HG03280 (cell line): ENCODE data around the gene CERK.

ENCODE experiments used
- ATAC-seq: cut with Tn5 transposase; IDR thresholded peaks from one replicate; pipeline ENCODE4 v1.9.1; 2021; ENCODE audit warnings: mild to moderate bottlenecking, moderate library complexity; ENCODE audit not compliant: unreplicated experiment

CERK gene

GRCh38 chr22:46664301-46664855, 73.7 kb downstream of the CERK start:
- ATAC-seq, result no peak

- no peak for ATAC-seq
These were observed 74.5 kb downstream of the CERK start for GRCh38 chr22:46663436-46664100.

GRCh38 chr22:46663001-46663400, 75.1 kb downstream of the CERK start:
- no peak for ATAC-seq

DNA sequence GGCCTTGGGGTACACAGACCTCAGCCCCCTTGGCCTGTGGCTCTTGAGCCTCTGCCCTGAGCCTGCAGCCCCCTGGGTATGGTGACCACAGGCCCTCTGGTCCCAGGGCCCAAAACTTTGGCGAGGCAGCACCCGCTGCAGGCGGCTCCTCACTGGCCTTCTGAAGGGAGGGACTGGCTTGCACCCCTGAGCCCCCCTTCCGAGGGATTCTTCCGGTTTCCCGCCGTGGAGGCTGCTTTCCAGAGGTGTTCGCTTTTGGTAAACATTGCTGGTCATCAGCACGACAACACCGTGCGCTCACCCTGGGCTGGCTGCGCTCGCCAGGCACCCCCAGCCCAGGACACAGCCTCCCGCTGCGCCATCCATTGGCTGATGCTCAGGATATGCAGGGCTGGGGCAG, 75.8 kb downstream of the CERK start:
- ATAC-seq, result no peak

DNA sequence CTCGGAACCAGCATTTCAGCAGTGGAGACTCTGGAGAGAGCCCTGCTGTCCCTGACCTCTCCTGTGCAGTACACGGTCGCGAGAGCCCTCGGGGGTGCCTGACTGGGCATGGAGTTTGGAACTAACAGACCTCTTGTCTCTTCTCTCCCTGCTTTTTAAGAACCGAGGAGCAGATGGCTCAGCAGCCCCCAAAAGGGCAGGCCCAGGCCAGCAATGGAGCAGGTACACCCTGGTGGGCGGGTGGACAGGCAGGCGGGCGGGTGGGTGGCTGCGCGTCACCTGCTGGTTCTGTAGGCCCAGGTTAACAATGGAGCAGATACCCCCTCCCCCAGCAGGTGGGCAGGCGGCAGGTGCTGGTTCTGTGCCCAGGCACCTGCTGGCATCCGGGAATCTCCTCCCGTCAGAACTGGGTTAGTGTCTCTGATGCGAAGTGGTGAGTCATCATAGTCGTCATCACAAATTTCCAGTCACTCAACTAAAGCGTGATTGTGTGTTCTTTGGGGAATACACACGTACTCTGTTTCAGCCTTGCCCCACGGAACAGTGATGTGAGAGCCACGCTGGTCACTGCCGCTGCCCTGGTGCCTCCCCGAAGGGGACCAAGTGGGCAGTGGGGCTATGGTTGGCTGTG, 76.7 kb downstream of the CERK start:
- ATAC-seq, result no peak

GRCh38 chr22:46660604-46661201, 77.3 kb downstream of the CERK start:
- ATAC-seq, result no peak

DNA sequence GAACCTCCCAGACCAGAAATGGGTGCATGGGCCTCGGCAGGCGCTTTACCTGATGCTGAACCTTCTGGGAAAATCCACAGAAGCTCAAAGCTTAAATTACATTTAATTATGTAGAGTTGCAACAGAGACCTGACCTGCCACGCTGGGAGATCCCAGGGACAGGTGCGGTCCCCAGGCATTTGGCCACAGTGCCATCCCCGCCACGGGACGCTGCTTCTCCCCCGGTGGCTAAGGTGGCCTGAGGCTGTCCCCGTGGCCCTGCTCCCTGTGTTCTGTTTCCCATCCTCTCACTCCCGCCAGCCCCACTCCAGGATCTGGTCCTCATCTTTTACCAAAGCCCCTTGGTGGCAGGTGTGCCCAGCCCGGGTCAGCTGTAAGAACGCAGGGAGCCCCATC, 78.3 kb downstream of the CERK start:
- ATAC-seq, result no peak

GRCh38 chr22:46659059-46659790, 78.8 kb downstream of the CERK start:
- no peak for ATAC-seq

DNA sequence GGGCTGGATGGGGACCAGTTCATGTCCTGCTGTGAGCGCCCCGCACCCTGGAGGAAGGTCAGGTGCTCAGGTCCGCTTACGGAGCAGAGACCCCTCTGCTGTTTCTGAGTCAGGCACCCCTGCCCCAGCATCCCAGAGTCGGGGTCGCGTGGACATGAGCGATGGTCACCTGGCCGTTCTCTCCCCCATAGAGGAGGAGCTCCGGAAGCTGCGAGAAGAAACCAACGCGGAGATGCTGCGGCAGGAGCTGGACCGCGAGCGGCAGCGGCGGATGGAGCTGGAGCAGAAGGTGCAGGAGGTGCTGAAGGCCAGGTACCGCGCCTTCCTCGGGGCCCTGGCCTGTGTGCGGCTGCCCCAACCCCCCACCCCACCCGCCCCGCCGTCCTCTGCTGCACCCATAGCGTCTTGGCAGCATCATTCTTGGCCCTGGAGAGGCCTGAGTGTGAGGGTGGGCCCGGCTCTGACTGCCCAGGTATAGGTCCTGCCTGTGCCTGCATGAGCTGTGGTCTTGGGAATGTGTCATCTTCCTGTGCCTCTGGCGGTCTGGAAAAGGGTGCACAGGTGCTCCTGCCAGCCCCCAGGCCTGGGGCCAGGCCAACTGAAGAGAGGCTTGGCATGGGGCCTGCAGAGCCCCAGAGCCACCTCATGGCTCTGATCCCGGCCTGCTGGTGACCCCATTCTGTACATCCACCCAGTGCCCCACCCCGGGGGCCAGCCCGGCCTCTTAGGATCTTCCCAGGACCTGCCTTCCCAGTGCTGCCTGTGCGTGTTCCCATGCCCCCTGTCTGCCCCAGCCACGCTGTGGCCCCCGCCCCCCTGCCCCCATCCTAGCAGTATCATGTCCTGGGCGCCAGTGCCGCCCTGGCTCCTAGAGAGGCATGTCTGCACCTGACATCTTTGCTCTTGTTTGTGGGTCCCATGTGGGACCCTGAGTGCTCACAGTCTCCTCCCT, 79.8 kb downstream of the CERK start:
- ATAC-seq, result no peak

- ATAC-seq, result no peak
These were observed 80.4 kb downstream of the CERK start for GRCh38 chr22:46657655-46657953.

GRCh38 chr22:46656856-46657654, 81.0 kb downstream of the CERK start:
- no peak for ATAC-seq

GRCh38 chr22:46655861-46656608, 82.0 kb downstream of the CERK start:
- ATAC-seq, result no peak

GRCh38 chr22:46654927-46655595, 83.0 kb downstream of the CERK start:
- ATAC-seq, result no peak

DNA sequence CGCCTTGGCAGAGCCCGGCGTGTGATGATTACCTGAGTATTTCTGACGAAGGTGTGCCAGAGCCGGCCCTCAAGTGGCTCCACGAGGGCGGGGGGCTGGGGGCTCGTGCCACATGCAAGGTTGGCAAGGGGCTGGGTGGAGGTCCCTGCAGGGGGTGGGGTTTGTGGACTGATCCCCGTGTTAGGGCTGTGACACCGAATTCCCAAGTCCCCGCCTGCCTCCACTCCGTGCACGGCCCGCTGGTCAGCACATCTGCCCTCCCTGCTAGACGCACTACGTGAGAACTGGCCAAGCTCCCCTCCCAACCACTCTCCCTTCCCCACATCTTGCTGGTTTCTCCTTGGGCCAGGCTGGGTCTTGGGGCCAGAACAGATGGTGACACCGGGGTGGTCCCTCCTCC, 83.6 kb downstream of the CERK start:
- no peak for ATAC-seq

- no peak for ATAC-seq
These were observed 84.5 kb downstream of the CERK start for GRCh38 chr22:46653596-46653995.

DNA sequence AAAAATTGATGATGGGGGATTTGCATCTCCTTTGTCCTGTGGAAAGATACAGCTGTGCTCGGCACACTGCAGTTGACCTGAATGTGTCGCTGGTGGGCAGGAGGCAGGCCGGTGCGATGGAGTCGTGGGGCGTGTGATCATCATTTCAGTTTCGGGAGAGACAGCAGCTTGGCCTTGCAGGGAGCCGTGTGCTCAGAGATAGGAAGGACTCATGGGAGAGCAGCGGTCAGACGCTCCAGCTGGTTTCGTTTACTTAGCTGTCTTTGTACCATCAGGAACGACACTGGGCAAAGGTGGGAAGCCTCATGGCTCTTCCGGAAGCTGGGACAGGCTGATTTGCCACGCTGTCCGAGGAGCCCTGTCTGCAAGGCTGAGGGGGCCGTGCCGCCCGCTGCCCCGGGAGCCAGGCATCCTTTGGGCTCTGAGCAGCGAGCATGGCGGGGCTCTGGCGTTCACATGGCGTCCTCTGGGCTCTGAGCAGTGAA, 85.2 kb downstream of the CERK start:
- ATAC-seq, result no peak

- no peak for ATAC-seq
These were observed 85.8 kb downstream of the CERK start for GRCh38 chr22:46652081-46652846.

GRCh38 chr22:46651316-46651715, 86.7 kb downstream of the CERK start:
- no peak for ATAC-seq
